GM12801 (cell line): ENCODE results near the gene GRB10.

Source experiments
- CTCF ChIP-seq: IDR thresholded peaks from one replicate; pipeline ENCODE4 v1.5.1; 2011; ENCODE audit warnings: control low read depth; ENCODE audit not compliant: insufficient read length; ENCODE audit errors: extremely low read depth

The GRB10 gene

GRCh38 chr7:50607524-50608125 lies 175.1 kb downstream of the GRB10 start:
- no peak for TF ChIP-seq CTCF

- TF ChIP-seq CTCF, result no peak
Measured at GRCh38 chr7:50605059-50605458, 177.6 kb downstream of the GRB10 start.

GRCh38 chr7:50603287-50603686 lies 179.4 kb downstream of the GRB10 start:
- TF ChIP-seq CTCF, result no peak

GRCh38 chr7:50599385-50599784 lies 183.3 kb downstream of the GRB10 start:
- no peak for TF ChIP-seq CTCF

GRCh38 chr7:50598460-50599343 lies 184.0 kb downstream of the GRB10 start:
- no peak for TF ChIP-seq CTCF

GRCh38 chr7:50596484-50596883 lies 186.2 kb downstream of the GRB10 start:
- no peak for TF ChIP-seq CTCF

- no peak for TF ChIP-seq CTCF
Measured at GRCh38 chr7:50595491-50596102, 187.1 kb downstream of the GRB10 start.
